Measurements from ENCODE around the gene RILP. TPM values are rescaled to one million over a fixed set of nuclear protein-coding genes. Genes with fewer than 3 reads are reported as not detected.

The RILP gene
- total and polyA plus RNA-seq, 2 of the 4 experiments (the other 2 are of a cell fraction), result 3.9 to 6.0 TPM

DNA sequence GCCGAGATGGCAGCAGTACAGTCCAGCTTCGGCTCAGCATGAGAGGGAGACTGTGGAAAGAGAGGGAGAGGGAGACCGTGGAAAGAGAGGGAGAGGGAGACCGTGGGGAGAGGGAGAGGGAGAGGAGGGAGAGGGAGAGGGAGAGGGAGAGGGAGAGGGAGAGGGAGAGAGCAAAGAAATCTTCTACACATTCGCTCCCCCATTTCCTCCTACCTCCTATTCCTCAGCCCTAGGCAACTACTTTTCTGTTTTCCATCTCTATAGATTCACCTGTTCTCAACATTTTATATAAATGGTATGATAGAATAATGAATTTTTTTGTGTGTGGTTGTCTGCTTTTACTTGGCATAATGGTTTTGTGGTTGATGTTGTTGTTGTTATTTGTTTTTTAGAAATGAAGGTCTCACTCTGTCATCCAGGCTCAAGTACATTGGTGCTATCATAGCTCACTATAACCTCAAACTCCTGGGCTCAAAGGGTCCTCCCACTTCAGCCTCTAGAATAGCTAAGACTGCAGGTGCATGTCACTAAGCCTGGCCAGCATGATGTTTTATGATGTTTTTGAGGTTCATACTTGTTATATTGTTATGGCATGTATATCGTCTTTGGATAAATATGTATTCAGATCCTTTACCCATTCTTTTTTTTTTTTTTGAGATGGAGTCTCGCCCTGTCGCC is 41.0 kb upstream of the RILP start:
- Histone ChIP-seq H3K27ac (ENCODE audit: insufficient read depth, low read length) (no peak overlapping the region), H2AK5ac (ENCODE audit: low read depth, low read length) (no peak overlapping the region), H3K23ac (ENCODE audit: low read depth, low read length) (no peak overlapping the region), H4K20me1 (ENCODE audit: insufficient read depth, low read length) (no peaks in the 10 kb centered on the region), H3K79me1 (ENCODE audit: low read depth in 1 of 2, low read length in 2 of 2) (no peaks in the 10 kb centered on the region; a peak in 1 of 4 replicates), H3K9ac (ENCODE audit: low read depth, low read length) (no peak overlapping the region), H3K56ac (ENCODE audit: extremely low read depth, insufficient read depth, low read length) (no peak overlapping the region), H3K14ac (replicated peaks; ENCODE audit: low read depth, low read length) (no peak overlapping the region), H3K4me3 (ENCODE audit: insufficient read depth, low read depth, low read length) (no peak overlapping the region), H2BK120ac (ENCODE audit: low read depth, low read length) (no peak overlapping the region), H3K4me1 (ENCODE audit: control insufficient read depth, insufficient read depth, low read length) (no peaks in the 10 kb centered on the region), H4K91ac (ENCODE audit: insufficient read depth, low read depth, low read length) (no peak overlapping the region), H3K9me1 (ENCODE audit: insufficient read depth, low read length) (no peaks in the 10 kb centered on the region), H2BK15ac (ENCODE audit: low read depth, low read length) (no peak overlapping the region), H4K8ac (ENCODE audit: low read depth in 2 of 2, low read length in 2 of 2) (no peak overlapping the region), H3K4me2 (ENCODE audit: low read depth, low read length) (no peak overlapping the region), H3K9me3 (ENCODE audit: control insufficient read depth, insufficient read depth, low read length) (peaks cover 3% of the 10 kb centered on the region; the same call in 1 of the 2 replicates), H3K36me3 (ENCODE audit: control insufficient read depth, insufficient read depth, low read length) (no peaks in the 10 kb centered on the region), H2BK20ac (ENCODE audit: low read depth, low read length) (no peak overlapping the region), H3K27me3 (ENCODE audit: control insufficient read depth, insufficient read depth, low read length) (no peaks in the 10 kb centered on the region), H2AK9ac (replicated peaks; ENCODE audit: low read depth, low read length, poor library complexity) (no peak overlapping the region), H2BK5ac (ENCODE audit: low read depth, low read length, poor library complexity, severe bottlenecking) (no peak overlapping the region), H3K18ac (ENCODE audit: low read depth, low read length) (no peak overlapping the region), H4K5ac (ENCODE audit: low read depth, low read length) (no peak overlapping the region), H3K4ac (ENCODE audit: low read depth, low read length) (no peak overlapping the region), H2AFZ (replicated peaks; ENCODE audit: low read length, poor library complexity) (no peak overlapping the region)
- in situ Hi-C loops (cut with MboI; ENCODE audit: low sequenced_read_pairs), result no loop called here
- POLR2A ChIA-PET (ENCODE audit: unreplicated experiment), result no interaction called here
- DNase-seq (no peak), ATAC-seq (ENCODE audit: low read depth) (no peak)
- WGBS, 2 experiments (ENCODE audit: extremely low coverage in 2 of 2, insufficient read length in 1 of 2), result no CpG with 5 or more reads among the region's 8 CpGs
- CTCF ChIA-PET, result interaction anchor here (0.7 kb wide), 2 partner anchors 17 to 21 kb away, joined by 4 read pairs; no protein-coding TSS in a partner anchor
- intact Hi-C loops (cut with micrococcal nuclease), result no loop called here
- no TSS peak for BruUV-seq (replicated peaks)
- TF ChIP-seq POLR2A (IDR thresholded peaks at IDR 0.05; ENCODE audit: low read depth, low read length), result no peak
- no peak for TF ChIP-seq RAD21 (IDR thresholded peaks at IDR 0.05; ENCODE audit: low read length)
- no peak for TF ChIP-seq MAZ (IDR thresholded peaks at IDR 0.05; ENCODE audit: borderline replicate concordance, low read depth, low read length)
- TF ChIP-seq FOS (IDR thresholded peaks at IDR 0.05; ENCODE audit: low read depth, low read length), result no peak
- no peak for TF ChIP-seq CEBPB (IDR thresholded peaks at IDR 0.05; ENCODE audit: low read depth, low read length)
- TF ChIP-seq, protein P1, sequence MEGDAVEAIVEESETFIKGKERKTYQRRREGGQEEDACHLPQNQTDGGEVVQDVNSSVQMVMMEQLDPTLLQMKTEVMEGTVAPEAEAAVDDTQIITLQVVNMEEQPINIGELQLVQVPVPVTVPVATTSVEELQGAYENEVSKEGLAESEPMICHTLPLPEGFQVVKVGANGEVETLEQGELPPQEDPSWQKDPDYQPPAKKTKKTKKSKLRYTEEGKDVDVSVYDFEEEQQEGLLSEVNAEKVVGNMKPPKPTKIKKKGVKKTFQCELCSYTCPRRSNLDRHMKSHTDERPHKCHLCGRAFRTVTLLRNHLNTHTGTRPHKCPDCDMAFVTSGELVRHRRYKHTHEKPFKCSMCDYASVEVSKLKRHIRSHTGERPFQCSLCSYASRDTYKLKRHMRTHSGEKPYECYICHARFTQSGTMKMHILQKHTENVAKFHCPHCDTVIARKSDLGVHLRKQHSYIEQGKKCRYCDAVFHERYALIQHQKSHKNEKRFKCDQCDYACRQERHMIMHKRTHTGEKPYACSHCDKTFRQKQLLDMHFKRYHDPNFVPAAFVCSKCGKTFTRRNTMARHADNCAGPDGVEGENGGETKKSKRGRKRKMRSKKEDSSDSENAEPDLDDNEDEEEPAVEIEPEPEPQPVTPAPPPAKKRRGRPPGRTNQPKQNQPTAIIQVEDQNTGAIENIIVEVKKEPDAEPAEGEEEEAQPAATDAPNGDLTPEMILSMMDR (conservative IDR thresholded peaks at IDR 0.05; ENCODE audit: low read depth, low read length), result no peak
- TF ChIP-seq BHLHE40 (IDR thresholded peaks at IDR 0.05; ENCODE audit: low read depth, low read length), result no peak
- no peak for TF ChIP-seq NFE2L2 (IDR thresholded peaks at IDR 0.05; ENCODE audit: low read depth, low read length)
- TF ChIP-seq, protein P2, sequence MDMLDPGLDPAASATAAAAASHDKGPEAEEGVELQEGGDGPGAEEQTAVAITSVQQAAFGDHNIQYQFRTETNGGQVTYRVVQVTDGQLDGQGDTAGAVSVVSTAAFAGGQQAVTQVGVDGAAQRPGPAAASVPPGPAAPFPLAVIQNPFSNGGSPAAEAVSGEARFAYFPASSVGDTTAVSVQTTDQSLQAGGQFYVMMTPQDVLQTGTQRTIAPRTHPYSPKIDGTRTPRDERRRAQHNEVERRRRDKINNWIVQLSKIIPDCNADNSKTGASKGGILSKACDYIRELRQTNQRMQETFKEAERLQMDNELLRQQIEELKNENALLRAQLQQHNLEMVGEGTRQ (IDR thresholded peaks at IDR 0.05; ENCODE audit: low read depth, low read length), result no peak
- TF ChIP-seq RFX5 (IDR thresholded peaks at IDR 0.05; ENCODE audit: low read depth, low read length), result no peak
- no peak for TF ChIP-seq SMC3 (IDR thresholded peaks at IDR 0.05; ENCODE audit: low read depth, low read length)
- no peak for TF ChIP-seq MAFK (IDR thresholded peaks at IDR 0.05; ENCODE audit: low read depth, low read length)
- no peak for TF ChIP-seq RCOR1 (IDR thresholded peaks at IDR 0.05; ENCODE audit: insufficient replicate concordance, low read length)
- dilution Hi-C loops (cut with HindIII; ENCODE audit: low sequenced_read_pairs, unreplicated experiment), result no loop called here

Data from IMR-90 (cell line).